ENCODE measurements around the gene MMP14. TPM values are rescaled to one million over a fixed set of nuclear protein-coding genes. Genes with fewer than 3 reads are reported as not detected.
"Not testable (repeated sequence)": the region's sequence is repeated elsewhere in the genome, so short reads cannot be mapped to it uniquely, and the experiment has no call there.

The MMP14 gene
- total RNA-seq, 2 experiments from 2014 or later = 1.8 to 2.4 TPM

DNA sequence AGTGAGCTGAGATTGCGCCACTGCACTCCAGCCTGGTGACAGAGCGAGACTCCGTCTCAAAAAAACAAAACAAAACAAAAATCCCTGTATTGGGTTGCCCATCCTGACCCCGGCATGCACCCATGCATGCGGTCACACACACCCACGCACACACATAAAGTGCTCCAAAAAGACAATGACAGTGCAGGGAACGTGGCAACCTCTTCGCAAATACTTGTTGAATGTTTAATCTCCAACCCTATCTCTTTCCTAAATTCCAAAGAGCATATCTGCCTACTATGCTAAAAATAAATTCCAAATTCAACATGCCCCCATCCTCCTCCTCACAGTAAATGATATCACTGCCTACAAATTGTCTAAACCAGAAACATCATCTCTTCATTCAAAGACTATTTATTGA, 34.7 kb upstream of the MMP14 start:
- H3K27me3 Mint-ChIP-seq (ENCODE audit: low read depth) = peaks cover 36% of the 10 kb centered on the region
- POLR2A ChIA-PET = no interaction called here
- no peaks in the 10 kb centered on the region for H3K4me1 Mint-ChIP-seq (ENCODE audit: low read depth)

DNA sequence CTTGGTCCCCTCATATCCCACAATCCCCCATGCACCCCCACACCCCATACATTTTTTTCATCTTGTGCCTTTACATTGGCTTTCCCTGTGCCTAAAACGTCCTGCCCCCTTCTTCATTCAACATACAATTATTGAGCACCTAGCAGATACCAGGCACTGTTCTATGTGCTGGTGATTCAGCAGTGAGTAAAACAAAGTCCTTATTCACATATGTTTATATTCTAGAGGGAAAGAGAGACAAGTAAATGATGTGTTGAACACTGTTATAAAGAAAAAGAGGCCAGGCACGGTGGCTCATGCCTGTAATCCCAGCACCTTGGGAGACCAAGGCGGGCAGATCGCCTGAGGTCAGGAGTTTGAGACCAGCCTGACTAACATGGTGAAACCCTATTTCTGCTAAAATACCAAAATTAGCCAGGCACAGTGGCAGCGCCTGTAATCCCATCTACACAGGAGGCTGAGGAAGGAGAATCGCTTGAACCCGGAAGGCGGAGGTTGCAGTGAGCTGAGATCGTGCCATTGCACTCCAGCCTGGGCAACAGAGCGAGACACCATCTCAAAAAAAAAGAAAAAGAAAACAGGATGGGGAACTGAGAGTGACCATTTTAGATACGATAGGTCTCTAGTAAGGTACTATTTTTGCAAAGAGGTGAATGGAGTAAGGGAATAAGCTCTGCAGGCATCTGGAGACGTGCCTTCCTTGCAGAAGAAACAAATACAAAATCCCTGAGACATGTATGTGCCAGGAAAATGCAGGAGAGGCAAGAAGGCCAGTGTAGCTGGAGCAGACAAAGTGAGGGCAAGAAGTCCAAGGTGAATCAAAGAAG, 33.3 kb upstream of the MMP14 start:
- DNase-seq (no peak), ATAC-seq (no peak)
- H3K4me3 Mint-ChIP-seq = no peak overlapping the region
- no peaks in the 10 kb centered on the region for H3K4me1 Mint-ChIP-seq (ENCODE audit: low read depth)
- H3K27me3 Mint-ChIP-seq (ENCODE audit: low read depth) = peaks cover 36% of the 10 kb centered on the region
- no peaks in the 10 kb centered on the region for H3K36me3 Mint-ChIP-seq (ENCODE audit: low read depth)
- H3K27ac Mint-ChIP-seq = no peak overlapping the region
- no peaks in the 10 kb centered on the region for H3K9me3 Mint-ChIP-seq (ENCODE audit: insufficient read depth)
- ChIA-PET POLR2A (no interaction called here), CTCF (interaction anchor here (1.4 kb wide), 1 partner anchor 233 kb away, joined by 4 read pairs; no protein-coding TSS in a partner anchor)

More for the DNA sequence above, 34.7 kb upstream of the MMP14 start:
- no peak overlapping the region for H3K4me3 Mint-ChIP-seq
- no peaks in the 10 kb centered on the region for H3K9me3 Mint-ChIP-seq (ENCODE audit: insufficient read depth)
- DNase-seq = no peak
- CTCF ChIA-PET = interaction anchor here (1.4 kb wide), 1 partner anchor 231 kb away, joined by 4 read pairs; no protein-coding TSS in a partner anchor
- H3K36me3 Mint-ChIP-seq (ENCODE audit: low read depth) = no peaks in the 10 kb centered on the region
- ATAC-seq = no peak
- no peak overlapping the region for H3K27ac Mint-ChIP-seq

DNA sequence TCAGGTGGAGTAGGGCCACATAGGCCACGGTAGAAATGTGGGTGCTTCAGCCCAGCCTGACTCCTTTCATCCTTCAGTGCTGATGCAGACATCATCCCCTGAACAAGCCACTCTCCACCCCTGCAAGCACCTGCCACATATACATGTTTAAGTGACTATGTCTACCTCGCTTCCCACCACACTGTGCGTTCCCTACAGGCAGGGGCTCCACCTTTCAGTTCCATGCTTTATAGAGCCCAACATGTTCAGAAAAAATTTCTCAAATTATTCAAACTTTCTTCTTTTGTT, 32.8 kb upstream of the MMP14 start:
- DNase-seq = no peak
- no peak overlapping the region for H3K4me3 Mint-ChIP-seq
- H3K9me3 Mint-ChIP-seq (ENCODE audit: insufficient read depth) = no peaks in the 10 kb centered on the region
- POLR2A ChIA-PET = no interaction called here
- CTCF ChIA-PET = no interaction called here
- ATAC-seq = no peak
- peaks cover 32% of the 10 kb centered on the region for H3K27me3 Mint-ChIP-seq (ENCODE audit: low read depth)
- H3K27ac Mint-ChIP-seq = no peak overlapping the region
- no peaks in the 10 kb centered on the region for H3K4me1 Mint-ChIP-seq (ENCODE audit: low read depth)
- no peaks in the 10 kb centered on the region for H3K36me3 Mint-ChIP-seq (ENCODE audit: low read depth)

DNA sequence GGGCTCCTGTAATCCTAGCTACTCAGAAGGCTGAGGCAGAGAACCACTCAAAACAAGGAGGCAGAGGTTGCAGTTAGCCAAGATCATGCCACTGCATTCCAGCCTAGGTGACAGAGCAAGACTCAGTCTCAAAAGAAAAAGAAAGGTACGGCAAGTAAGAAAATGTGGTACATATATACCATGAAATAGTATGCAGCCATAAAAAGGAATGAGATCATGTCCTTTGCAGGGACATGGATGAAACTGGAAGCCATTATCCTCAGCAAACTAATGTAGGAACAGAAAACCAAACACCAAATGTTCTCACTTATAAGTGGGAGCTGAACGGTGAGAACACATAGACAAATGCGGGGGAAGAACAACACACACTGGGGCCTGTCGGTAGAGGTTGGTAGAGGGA, 31.1 kb upstream of the MMP14 start:
- H3K9me3 Mint-ChIP-seq (ENCODE audit: insufficient read depth); H3K4me1 Mint-ChIP-seq (ENCODE audit: low read depth); POLR2A ChIA-PET; H3K4me3 Mint-ChIP-seq; DNase-seq; ATAC-seq; H3K27ac Mint-ChIP-seq; H3K36me3 Mint-ChIP-seq (ENCODE audit: low read depth): not testable (repeated sequence)
- CTCF ChIA-PET = interaction anchor here (1.0 kb wide), 1 partner anchor 18 kb away, joined by 4 read pairs; no protein-coding TSS in a partner anchor
- H3K27me3 Mint-ChIP-seq (ENCODE audit: low read depth) = peaks cover 21% of the 10 kb centered on the region

DNA sequence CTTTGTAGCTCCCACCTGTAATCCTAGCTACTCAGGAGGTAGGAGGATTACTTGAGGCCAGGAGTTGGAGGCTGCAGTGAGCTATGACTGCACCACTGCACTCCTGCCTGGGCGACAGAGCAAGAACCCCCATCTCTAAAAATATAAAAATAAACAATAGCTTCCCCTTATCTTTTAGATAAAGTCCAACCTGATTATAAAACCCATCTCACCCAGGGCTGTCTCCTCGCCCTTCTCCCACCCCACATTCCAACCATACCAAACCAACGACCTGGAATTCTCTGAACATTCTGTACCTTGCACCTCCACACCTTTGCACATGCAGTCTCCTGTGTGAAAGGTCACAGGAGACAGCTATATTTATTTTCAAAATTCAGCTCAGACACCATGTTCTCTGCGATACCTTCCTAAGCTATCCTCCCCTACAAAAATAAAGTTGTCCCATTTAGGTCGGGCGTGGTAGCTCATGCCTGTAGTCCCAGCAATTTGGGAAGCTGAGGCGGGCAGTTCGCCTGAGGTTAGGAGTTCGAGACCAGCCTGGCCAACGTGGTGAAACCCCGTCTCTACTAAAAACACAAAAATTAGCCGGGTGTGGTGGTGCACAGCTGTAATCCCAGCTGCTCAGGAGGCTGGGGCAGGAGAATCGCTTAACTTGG, 28.8 kb upstream of the MMP14 start:
- ChIA-PET CTCF (interaction anchor here (0.7 to 1.4 kb wide), 6 partner anchors 12 to 251 kb away, joined by 3 to 5 read pairs (median 4); no protein-coding TSS in a partner anchor), POLR2A (interaction anchor here (0.8 to 1.2 kb wide), 2 partner anchors 41 to 219 kb away, joined by 3 to 4 read pairs; partner anchors contain the start of gene OXA1L)
- no peaks in the 10 kb centered on the region for H3K36me3 Mint-ChIP-seq (ENCODE audit: low read depth)
- DNase-seq = no peak
- no peak overlapping the region for H3K27ac Mint-ChIP-seq
- peaks cover 12% of the 10 kb centered on the region for H3K27me3 Mint-ChIP-seq (ENCODE audit: low read depth)
- no peak overlapping the region for H3K4me3 Mint-ChIP-seq
- peaks cover 4% of the 10 kb centered on the region for H3K4me1 Mint-ChIP-seq (ENCODE audit: low read depth)
- no peaks in the 10 kb centered on the region for H3K9me3 Mint-ChIP-seq (ENCODE audit: insufficient read depth)
- no peak for ATAC-seq

DNA sequence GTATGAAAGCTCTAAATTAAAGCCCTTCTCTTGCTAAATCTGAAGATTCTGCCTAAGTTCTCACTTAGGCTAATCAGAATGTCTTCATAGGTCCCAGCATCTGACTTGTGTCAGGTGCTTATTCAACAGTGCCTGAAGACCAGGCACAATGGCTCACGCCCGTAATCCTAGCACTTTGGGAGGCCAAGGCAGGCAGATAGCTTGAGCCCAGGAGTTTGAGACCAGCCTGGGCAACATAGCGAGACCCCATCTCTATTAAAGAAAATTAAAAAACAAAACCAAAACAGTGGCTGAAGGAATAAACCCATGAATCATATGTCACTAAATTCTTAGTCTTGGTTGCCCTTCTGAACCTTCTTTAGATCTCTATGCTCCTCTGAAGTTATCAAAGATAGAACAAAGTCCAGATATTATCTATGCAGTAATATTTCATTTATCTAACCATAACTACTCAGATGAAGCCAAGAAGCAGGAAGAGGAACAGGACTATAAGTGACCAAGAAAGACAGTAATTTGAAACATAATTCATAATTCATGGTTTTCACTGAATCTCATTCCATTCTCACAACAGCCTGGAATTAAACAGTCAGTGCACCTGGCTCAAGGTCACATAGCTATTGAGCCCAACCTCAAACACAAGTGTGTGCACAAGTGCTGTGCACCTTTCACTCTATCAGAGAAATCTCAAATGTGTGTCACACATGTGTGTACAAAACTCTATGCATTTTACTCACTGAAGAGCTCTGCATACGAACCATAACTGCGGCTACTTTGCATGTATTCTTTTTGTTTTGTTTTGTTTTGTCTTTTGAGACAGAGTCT, 27.8 kb upstream of the MMP14 start:
- no peaks in the 10 kb centered on the region for H3K36me3 Mint-ChIP-seq (ENCODE audit: low read depth)

DNA sequence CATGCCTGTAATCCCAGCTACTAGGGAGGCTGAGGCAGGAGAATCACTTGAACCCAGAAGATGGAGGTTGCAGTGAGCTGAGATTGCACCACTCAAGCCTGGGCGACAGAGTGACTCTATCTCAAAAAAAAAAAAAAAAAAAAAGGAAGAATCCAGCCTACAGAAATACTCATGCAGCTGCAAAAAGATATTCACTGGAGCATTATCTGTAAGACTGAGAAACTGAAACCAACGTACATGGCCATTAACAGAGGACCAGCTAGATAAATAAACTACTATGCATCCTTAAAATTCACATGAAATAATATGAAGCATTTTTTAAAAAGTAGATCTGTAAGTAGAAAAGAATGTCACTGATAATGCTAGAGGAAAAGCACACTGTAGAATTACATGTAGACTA, 24.7 kb upstream of the MMP14 start:
- Mint-ChIP-seq H3K4me3 (no peak overlapping the region), H3K4me1 (ENCODE audit: low read depth) (peaks cover 12% of the 10 kb centered on the region), H3K36me3 (ENCODE audit: low read depth) (no peaks in the 10 kb centered on the region), H3K27ac (no peak overlapping the region), H3K9me3 (ENCODE audit: insufficient read depth) (no peaks in the 10 kb centered on the region), H3K27me3 (ENCODE audit: low read depth) (peaks cover 6% of the 10 kb centered on the region)
- ATAC-seq (no peak), DNase-seq (no peak)
- POLR2A ChIA-PET = no interaction called here
- CTCF ChIA-PET = interaction anchor here (0.7 to 2.6 kb wide), 2 partner anchors 12 to 211 kb away, joined by 3 to 15 read pairs; no protein-coding TSS in a partner anchor

More for the DNA sequence above, 27.8 kb upstream of the MMP14 start:
- Mint-ChIP-seq H3K9me3 (ENCODE audit: insufficient read depth) (no peaks in the 10 kb centered on the region), H3K27ac (no peak overlapping the region), H3K4me1 (ENCODE audit: low read depth) (peaks cover 4% of the 10 kb centered on the region), H3K27me3 (ENCODE audit: low read depth) (peaks cover 8% of the 10 kb centered on the region), H3K4me3 (no peak overlapping the region)
- ChIA-PET CTCF (interaction anchor here (0.7 to 1.4 kb wide), 5 partner anchors 11 to 238 kb away, joined by 3 to 4 read pairs (median 3); no protein-coding TSS in a partner anchor), POLR2A (no interaction called here)
- no peak for DNase-seq
- ATAC-seq = no peak

DNA sequence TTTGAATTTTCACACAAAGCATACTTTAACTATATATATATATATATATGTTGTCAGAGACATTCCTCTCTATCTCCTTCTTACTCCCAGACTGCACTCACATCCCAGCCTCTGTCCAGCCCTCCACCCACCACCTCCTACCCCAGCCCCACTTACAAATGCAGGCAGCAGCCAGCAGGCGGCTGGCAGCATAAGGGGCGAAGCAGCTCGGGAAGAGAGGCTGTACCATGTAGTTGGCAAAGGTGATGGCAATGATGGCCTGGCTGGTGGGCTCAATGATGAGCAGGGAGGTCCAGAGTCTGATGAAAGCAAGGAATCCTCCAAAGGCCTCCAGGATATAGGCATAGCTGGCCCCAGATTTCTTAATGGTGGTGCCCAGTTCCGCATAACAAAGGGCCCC, 23.6 kb upstream of the MMP14 start:
- Mint-ChIP-seq H3K9me3 (ENCODE audit: insufficient read depth) (no peaks in the 10 kb centered on the region), H3K36me3 (ENCODE audit: low read depth) (no peaks in the 10 kb centered on the region), H3K4me3 (no peak overlapping the region), H3K27me3 (ENCODE audit: low read depth) (peaks cover 6% of the 10 kb centered on the region), H3K4me1 (ENCODE audit: low read depth) (peaks cover 12% of the 10 kb centered on the region), H3K27ac (no peak overlapping the region)
- ChIA-PET POLR2A (interaction anchor here (1.0 kb wide), 1 partner anchor 46 kb away, joined by 3 read pairs; the partner anchor contains the start of gene OXA1L), CTCF (interaction anchor here (1.0 to 2.6 kb wide), 2 partner anchors 11 to 40 kb away, joined by 3 to 15 read pairs; no protein-coding TSS in a partner anchor)
- ATAC-seq (no peak), DNase-seq (no peak)

DNA sequence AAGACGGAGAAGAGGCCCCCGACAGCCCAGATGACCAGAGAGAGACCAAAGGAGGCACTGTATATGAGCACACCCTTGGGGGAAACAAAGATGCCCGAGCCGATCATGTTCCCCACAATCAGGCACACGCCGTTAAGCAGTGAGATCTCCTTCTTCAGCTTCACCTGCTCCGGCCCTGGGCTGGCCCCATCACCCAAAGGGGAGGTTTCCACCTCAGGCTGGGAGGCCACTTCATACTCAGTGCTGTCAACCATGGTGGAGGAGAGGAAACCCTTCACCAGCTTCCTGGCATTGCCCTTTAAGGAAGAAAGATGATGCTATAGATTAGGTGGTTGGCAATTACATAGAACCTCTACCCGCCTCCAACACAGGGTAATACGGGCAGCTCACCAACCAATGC, 23.2 kb upstream of the MMP14 start:
- H3K4me3 Mint-ChIP-seq = no peak overlapping the region
- DNase-seq (no peak), ATAC-seq (no peak)
- POLR2A ChIA-PET = interaction anchor here (1.0 kb wide), 1 partner anchor 47 kb away, joined by 3 read pairs; the partner anchor contains the start of gene OXA1L
- no peaks in the 10 kb centered on the region for H3K9me3 Mint-ChIP-seq (ENCODE audit: insufficient read depth)
- no peaks in the 10 kb centered on the region for H3K36me3 Mint-ChIP-seq (ENCODE audit: low read depth)
- H3K27ac Mint-ChIP-seq = no peak overlapping the region
- H3K4me1 Mint-ChIP-seq (ENCODE audit: low read depth) = peaks cover 12% of the 10 kb centered on the region
- CTCF ChIA-PET = interaction anchor here (1.0 to 2.6 kb wide), 2 partner anchors 10 to 40 kb away, joined by 3 to 15 read pairs; no protein-coding TSS in a partner anchor
- peaks cover 6% of the 10 kb centered on the region for H3K27me3 Mint-ChIP-seq (ENCODE audit: low read depth)

DNA sequence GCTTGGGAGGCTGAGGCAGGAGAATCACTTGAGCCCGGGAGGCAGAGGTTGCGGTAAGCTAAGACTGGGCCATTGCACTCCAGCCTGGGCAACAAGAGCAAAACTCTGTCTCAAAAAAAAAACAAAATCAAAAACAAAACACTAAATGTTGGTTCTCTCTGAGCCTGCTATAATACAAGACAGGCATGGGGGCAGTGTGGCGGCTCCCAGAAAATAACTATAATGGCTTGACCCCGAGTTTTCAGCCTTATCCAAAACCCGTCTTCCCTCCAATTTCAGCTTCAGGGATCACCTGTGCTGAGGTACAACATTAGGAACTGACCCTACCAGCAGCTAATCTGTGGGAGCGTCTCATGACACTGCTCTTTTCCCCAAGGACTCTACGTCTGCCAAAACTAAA, 22.0 kb upstream of the MMP14 start:
- Mint-ChIP-seq H3K27ac (no peak overlapping the region), H3K27me3 (ENCODE audit: low read depth) (peaks cover 11% of the 10 kb centered on the region), H3K4me3 (no peak overlapping the region), H3K9me3 (ENCODE audit: insufficient read depth) (no peaks in the 10 kb centered on the region), H3K36me3 (ENCODE audit: low read depth) (no peaks in the 10 kb centered on the region), H3K4me1 (ENCODE audit: low read depth) (peaks cover 16% of the 10 kb centered on the region)
- no peak for ATAC-seq
- no peak for DNase-seq
- POLR2A ChIA-PET = interaction anchor here (1.0 kb wide), 1 partner anchor 217 kb away, joined by 3 read pairs; the partner anchor contains the start of gene ABHD4
- CTCF ChIA-PET = interaction anchor here (1.6 kb wide), 1 partner anchor 39 kb away, joined by 5 read pairs; no protein-coding TSS in a partner anchor
